DOHH2 (cell line): ENCODE results near the gene STUM.

Source experiments
- EZH2phosphoT487 ChIP-seq: fragments of 200-600 bp; sonication (generic); IDR thresholded peaks from 2 replicates; pipeline ENCODE4 v1.6.1; 2017; ENCODE audit warnings: borderline replicate concordance, mild to moderate bottlenecking, antibody characterized with exemption, low read length, moderate library complexity, mixed read lengths
- TF ChIP-seq, protein P1 (sequence below): fragments of 200-600 bp; sonication (generic); IDR thresholded peaks from one replicate; pipeline ENCODE4 v1.5.1; 2014; ENCODE audit warnings: antibody characterized with exemption, mild to moderate bottlenecking, low read depth, low read length; ENCODE audit not compliant: poor library complexity, severe bottlenecking

DNA sequence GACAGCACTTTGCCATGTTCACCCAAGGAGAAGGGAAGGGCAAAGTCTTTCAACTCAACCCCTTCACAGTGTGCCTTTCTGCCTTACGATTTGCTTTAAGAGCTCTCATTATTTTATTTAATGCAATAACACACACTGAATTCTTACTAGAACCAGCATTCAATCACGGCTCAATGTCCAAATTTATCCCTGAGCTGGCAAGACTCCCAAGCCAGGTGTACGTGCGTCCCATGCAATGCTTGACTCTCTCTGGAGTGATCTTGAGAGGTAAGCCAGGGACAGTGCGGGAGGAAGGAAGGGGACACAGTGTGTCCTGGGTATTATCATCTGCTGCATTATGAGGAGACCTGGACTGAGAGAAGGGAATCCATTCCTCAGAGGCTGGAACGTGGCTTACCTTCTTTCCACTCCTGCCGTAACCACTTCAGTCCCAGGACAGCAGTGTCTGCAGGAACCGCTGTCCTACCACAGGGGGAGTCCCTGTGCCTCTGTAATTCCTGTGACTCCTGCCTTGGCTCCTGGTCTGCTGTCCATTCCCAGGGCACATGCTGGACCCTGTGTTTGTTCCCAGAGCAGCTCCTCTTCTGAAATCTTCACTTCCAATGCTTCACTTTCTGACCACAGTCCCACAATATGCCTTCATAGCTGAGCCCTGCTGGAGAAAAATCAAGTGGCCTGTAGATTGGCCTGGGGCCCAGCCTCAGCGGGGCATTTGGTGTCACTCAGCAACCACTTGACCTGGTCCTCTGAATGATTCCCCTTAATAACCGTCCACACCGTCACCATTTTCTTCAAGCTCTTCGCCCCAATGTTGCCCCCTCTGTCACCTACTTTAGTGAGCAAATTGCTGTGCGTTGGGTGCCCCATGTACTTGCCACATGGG is 28.6 kb upstream of the STUM start:
- TF ChIP-seq, protein P1, sequence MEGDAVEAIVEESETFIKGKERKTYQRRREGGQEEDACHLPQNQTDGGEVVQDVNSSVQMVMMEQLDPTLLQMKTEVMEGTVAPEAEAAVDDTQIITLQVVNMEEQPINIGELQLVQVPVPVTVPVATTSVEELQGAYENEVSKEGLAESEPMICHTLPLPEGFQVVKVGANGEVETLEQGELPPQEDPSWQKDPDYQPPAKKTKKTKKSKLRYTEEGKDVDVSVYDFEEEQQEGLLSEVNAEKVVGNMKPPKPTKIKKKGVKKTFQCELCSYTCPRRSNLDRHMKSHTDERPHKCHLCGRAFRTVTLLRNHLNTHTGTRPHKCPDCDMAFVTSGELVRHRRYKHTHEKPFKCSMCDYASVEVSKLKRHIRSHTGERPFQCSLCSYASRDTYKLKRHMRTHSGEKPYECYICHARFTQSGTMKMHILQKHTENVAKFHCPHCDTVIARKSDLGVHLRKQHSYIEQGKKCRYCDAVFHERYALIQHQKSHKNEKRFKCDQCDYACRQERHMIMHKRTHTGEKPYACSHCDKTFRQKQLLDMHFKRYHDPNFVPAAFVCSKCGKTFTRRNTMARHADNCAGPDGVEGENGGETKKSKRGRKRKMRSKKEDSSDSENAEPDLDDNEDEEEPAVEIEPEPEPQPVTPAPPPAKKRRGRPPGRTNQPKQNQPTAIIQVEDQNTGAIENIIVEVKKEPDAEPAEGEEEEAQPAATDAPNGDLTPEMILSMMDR = no peak
- no peak for TF ChIP-seq EZH2phosphoT487
